ENCODE results near the gene H6PD.

H6PD gene

DNA sequence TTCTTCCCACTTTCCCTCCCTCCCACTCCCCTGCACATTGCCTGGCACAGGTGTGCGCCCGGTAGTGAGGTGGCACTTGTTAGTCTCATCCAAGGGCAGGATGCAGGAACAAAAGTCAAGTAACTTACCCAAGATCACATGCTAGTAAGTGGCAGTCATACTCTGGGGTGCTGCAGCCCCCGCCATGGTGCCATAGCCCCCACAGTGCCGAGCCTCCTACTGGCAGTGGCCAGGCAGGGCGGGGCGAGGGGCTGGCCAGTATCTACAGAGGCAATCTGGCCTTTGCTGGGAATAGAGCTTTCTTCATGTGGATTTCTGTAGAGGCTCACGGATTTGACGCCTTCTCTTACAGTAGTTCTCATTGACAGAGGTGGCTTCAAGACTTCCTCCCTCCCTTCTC is 26.9 kb downstream of the H6PD start:
- no peak for DNase-seq

DNA sequence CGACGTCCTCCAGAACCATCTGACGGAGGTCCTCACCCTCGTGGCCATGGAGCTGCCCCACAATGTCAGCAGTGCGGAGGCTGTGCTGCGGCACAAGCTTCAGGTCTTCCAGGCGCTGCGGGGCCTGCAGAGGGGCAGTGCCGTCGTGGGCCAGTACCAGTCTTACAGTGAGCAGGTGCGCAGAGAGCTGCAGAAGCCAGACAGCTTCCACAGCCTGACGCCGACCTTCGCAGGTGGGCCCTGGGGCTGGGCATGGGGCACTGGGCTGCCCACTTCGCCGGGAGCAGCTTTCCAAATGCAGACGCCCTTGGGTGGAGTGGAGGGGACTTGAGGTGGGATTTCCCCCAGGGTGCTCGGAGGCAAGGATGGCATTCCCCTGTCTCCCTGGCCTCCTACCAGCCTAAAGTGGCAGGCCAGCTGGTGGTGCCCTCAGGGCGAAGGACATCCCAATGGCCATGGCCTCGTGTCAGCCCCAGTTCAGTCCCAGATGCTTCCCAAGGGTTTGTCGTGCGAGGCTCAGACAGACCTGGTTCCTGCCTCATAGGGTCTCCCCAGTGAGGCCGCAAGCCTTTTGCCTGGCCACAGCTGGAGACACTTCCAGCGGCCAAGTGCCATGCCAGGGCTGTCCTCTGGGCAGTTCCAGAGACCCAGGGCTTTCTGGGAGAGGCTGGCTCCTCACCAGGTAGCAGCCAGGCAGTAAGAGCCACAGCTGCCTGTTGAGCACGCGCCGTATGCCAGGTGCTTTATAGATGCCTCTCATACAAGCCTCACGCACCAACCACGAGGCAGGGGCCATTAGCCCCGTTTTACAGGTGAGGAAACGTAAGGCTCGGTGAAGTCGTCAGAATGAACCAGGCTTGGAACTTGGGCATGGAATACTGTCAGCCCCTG is 27.8 kb downstream of the H6PD start:
- DNase-seq, result no peak

GRCh38 chr1:9263276-9263855 is 28.8 kb downstream of the H6PD start:
- DNase-seq, result no peak

DNA sequence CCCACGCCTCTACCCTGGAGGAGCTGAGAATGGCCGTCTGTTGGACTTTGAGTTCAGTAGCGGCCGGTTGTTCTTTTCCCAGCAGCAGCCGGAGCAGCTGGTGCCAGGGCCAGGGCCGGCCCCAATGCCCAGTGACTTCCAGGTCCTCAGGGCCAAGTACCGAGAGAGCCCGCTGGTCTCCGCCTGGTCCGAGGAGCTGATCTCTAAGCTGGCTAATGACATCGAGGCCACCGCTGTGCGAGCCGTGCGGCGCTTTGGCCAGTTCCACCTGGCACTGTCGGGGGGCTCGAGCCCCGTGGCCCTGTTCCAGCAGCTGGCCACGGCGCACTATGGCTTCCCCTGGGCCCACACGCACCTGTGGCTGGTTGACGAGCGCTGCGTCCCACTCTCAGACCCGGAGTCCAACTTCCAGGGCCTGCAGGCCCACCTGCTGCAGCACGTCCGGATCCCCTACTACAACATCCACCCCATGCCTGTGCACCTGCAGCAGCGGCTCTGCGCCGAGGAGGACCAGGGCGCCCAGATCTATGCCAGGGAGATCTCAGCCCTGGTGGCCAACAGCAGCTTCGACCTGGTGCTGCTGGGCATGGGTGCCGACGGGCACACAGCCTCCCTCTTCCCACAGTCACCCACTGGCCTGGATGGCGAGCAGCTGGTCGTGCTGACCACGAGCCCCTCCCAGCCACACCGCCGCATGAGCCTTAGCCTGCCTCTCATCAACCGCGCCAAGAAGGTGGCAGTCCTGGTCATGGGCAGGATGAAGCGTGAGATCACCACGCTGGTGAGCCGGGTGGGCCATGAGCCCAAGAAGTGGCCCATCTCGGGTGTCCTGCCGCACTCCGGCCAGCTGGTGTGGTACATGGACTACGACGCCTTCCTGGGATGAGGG is 29.7 kb downstream of the H6PD start:
- DNase-seq, result no peak

DNA sequence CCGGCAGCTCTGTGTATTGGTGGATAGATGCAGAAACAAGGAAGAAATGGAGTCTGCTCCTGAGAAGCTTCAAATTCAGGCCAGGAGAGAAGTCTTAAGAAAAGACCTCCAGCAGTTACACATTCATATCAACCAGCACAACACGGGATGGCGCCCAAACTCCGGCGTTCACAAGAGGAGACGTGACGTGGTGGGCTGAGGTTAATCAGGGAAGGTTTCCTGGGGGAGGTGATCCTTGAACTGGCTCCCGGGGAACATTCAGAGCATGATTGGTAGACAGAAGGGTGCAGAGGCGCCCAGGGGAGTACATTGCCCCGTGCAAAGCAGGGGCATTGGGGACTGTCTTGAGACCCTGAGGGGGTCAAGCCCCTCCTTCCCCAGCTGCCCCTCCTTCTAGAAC is 30.5 kb downstream of the H6PD start:
- DNase-seq, result no peak

GRCh38 chr1:9265968-9266367 is 31.4 kb downstream of the H6PD start:
- no peak for DNase-seq

DNA sequence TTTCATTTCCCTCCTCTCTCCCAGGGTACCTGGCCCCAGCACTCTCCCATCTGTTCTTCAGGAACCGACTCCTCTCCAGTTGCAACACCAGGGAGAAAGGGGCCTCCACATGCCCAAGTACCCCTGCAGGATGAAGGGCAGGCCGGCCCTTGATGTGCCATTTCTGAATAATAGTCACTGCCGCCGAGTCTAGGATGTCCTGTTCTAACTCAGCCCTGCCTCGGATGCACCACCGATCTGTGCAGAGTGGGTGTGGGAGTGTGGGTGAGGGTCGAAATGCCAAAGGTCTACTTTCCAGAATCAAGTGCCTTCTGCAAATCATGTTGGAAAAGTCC is 32.7 kb downstream of the H6PD start:
- DNase-seq, result no peak

DNA sequence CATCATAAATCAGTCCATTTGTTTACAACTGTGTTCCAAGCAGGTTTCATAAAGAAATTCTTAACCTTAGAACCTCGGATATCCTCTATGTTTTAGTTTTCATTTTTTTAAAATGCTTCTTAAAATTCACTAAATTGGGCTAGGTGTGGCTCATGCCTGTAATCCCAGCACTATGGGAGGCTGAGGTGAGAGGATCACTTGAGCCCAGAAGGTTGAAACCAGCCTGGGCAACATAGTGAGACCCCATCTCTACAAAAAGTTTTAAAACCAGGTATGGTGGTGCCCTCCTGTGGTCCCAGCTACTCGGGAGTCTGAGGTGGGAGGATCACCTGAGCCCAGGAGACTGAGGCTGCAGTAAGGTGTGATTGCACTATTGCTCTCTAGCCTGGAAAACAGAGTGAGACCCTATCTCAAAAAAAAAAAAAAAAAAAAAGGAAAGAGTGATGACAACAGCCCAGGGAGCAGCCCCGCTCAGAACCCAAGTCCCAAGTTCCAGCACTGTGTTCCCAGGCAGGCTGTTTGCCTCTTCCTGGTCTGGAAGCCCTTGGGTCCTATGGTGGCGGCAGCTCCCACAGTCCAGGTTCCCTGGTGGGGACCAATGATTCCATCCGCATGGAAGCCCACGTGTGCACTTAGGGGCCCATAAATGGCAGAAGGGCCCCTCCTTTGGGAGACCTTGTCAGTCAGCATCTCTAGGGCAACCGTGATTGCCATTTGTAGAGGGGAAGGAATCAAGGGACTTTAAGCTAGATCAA is 33.4 kb downstream of the H6PD start:
- no peak for DNase-seq

DNA sequence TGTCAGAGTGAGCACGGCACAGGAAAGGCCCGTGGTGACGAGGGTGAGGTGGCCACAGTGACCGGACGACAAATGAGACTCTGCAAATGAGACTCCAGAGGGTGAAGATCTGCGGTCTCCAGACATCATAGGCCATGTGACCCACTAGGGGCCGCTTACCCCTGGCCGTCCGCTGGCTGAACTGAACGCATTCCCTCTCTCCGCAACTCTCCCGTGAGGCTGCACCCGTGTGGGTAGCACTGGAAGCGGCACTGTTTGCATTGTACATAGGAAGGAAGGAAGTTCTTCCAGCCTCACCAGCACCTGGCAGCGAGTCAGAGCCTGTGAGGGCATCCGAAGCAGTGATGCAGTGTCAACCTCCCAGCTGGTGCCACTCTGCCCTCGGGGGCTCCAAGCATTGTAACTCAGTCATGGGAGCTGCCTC is 34.5 kb downstream of the H6PD start:
- no peak for DNase-seq

DNA sequence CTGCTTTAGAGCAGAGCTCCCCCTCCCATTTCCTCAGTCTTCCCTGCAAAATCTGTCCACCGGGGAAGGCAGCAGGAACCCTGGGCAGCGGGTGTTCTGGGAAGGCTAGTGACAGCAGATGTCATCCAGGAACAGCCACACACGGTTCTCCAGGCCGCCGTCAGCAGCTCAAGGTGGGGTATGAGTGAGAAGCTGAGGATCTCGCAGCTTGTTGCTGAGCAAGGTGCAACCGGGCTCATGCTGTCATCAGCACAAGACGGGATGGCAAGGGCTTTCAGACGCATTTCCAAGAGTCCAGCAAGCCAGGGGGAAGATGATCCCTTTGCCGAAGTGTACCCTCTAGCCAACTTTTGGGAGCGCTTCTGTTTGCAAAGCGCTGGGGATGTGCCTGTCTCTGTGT is 35.1 kb downstream of the H6PD start:
- DNase-seq, result no peak

DNA sequence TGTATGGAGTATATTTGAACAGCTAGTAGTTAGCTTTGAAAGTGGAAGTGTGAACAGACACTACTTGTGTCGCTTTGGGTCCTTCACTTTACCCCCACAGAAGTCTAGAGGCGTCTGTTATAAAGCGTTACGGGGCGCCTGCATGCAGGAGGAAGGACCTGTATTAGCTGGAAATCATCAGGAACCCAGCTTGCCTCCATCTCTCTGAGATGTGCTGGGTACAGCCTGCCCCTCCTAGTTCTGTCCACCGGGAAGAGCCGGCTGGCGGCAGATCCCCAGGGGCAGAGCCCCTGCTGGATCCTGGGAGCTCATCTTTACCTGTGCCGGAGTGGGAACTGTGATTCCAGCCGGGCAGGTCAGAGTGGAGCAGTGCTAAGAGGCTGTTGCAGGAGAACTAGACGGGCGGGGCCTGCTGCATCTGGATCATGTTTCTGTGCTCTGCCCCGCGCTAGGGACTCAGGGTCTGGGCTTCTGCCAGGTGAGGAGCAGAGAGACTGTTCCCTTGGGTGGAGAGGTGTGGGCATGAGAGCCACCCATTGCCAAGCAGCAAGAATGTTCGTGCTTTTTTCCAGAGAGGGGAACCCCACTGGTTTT is 35.8 kb downstream of the H6PD start:
- DNase-seq, result no peak

GRCh38 chr1:9271283-9271682 is 36.7 kb downstream of the H6PD start:
- DNase-seq, result no peak

GRCh38 chr1:9271861-9272595 is 37.5 kb downstream of the H6PD start:
- DNase-seq, result no peak

DNA sequence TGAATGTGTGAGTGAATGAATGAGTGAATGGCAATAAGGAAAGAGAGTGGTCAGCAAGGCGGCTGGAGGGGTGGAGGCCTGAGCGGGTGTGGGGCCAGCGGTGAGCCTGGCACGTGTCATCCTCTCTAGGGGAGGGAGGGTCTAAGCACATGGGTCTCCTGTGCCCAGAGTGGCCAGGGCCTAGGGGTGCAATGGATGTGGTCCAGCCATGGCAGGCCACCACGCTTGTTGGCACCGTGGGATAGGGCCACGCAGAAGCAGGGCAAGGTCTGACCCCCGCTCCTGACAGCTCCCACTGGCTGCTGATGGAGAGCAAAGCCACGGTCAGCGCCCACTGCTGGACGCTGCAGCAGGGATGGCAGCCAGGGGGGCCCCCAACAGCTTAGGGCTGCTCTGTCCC is 38.6 kb downstream of the H6PD start:
- no peak for DNase-seq

DNA sequence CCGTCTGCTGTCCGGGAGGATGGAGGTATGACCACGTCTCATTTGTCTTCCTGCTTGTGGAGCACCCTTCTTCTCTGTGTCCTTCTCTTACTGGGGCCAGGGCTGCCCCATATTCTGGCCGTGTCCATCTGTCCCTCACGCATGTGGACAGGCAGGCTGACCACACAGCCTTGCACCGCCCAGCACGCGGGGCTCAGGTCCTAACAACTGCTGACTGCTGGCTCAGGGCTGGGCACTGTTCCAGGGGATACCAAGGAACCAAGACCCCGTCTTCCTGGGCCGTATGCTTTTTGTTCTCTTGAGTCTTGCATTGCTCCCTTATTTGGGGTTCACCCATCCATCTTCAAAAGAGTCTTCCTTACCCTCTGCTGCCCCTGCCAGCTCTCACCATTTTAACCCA is 40.6 kb downstream of the H6PD start:
- DNase-seq, result no peak

- peak; percentile 96 for DNase-seq
Observed at GRCh38 chr1:9275567-9276034, 41.0 kb downstream of the H6PD start.

DNA sequence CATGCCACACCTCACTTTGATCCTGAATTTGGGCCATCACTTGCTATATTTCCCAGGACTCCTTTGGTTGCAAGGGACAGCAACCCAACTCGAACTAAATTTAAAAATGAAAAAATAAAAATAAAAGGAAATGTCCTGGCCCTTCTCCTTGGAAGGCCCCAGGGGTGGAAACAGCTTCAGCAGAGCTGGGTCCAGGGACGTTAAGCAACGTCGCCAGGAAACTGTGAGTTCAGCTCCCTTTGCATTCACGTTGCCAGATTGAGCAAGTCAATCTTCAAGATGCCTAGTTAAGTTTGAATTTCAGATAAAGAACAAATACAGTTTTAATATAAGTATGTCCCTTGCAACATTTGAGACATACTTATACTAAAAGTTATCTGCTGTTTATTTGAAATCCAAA is 43.5 kb downstream of the H6PD start:
- no peak for DNase-seq

DNA sequence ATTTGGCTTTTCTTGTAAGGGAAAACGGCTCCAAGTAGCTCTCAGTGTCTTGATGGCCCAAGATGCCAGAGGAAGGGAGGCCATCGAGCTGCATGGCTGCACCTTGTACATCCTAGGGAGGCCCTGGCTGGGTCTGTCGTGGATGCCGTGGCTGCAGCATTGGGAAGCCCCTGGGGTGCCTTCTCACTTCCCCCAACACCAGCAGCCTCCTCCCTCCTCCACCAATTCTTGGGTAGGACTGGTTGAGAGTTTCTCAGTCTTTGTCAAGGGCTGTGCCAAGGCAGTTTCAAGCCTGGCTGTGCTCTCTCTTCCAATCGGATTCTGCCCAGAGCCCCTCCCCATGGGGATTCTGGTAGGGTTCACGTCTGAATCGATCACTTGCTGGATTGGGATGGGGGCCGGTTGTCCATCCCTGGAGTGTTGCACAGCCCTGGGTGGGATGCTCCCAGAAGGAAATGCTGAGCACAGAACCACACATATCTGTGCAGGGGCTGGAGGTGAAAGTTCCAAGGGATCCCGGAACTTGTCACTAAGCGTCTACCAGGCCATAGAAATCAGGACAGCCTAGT is 44.1 kb downstream of the H6PD start:
- DNase-seq, result no peak

GRCh38 chr1:9279172-9279840 is 44.7 kb downstream of the H6PD start:
- DNase-seq, result peak; percentile 68 to 89

GRCh38 chr1:9280015-9280860 is 45.7 kb downstream of the H6PD start:
- peak; percentile 73 to 90 for DNase-seq

All from inflammatory macrophage treated with lipopolysaccharide for 1 hour (primary cell).